Glomerular visceral epithelial cell (primary cell): ENCODE results near the gene FAN1.
A peak's percentile ranks its signal among the peaks of the same experiment; 100 is the strongest.

Source experiments
- DNase-seq: peaks from one replicate; pipeline ENCODE4 v3.0.0-alpha.2; 2016; ENCODE audit errors: extremely low spot score

FAN1 gene

DNA sequence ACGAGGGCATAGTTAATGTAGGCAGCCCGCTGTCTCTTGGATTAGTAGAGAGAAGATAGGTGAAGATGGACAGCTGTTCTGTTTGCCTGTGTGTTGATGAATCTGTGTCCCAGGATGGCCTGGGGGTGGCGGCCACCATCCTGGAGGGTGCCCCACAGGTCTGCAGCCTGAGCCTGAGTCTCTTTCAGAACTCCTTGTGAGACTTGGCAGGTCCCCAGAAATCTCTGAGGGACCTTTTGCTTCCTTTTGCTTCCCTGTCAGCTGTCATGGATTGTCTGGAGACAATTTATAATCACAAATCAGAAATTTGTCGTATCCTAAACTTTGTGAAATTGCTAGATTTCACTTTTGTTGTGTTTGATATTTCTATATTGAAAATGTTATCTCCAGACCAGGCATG is 17.4 kb downstream of the FAN1 start:
- no peak for DNase-seq

DNA sequence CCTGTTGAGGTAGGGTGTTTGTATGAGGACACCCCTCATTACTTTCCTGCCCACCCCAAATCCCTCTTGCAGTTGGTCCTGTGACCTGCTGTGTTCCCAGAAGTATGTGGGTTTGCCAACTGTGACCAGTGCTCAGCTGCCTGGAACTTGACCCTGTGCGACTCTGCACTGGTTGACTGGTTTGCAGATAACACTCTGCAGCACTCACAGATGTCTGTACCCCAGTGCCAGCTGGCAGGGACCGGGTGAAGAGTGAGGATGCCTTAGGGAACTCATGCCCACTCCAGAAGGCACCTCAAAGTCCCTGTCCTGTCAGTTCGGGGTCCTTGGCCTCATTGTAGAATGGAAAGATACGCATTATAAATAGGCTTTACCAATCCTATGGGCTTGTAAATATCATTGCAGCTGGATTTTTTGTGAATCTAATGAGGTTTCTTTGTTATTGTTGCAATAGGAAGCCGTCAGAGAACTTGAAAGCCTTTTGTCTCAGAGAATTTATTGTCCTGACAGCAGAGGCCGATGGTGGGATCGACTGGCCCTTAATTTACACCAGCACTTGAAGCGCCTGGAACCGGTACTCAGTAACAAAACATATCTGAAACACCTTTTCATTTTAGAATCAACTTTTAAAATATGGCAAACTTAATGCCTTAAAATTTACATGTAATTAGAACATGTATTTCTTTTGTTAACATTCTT is 18.2 kb downstream of the FAN1 start:
- DNase-seq: peak; percentile 35

- no peak for DNase-seq
Measured at GRCh38 chr15:30922480-30923311, 19.0 kb downstream of the FAN1 start.

- no peak for DNase-seq
Measured at GRCh38 chr15:30923429-30923828, 19.7 kb downstream of the FAN1 start.

GRCh38 chr15:30924353-30924752 is 20.6 kb downstream of the FAN1 start:
- no peak for DNase-seq

GRCh38 chr15:30925686-30926085 is 22.0 kb downstream of the FAN1 start:
- DNase-seq: no peak

DNA sequence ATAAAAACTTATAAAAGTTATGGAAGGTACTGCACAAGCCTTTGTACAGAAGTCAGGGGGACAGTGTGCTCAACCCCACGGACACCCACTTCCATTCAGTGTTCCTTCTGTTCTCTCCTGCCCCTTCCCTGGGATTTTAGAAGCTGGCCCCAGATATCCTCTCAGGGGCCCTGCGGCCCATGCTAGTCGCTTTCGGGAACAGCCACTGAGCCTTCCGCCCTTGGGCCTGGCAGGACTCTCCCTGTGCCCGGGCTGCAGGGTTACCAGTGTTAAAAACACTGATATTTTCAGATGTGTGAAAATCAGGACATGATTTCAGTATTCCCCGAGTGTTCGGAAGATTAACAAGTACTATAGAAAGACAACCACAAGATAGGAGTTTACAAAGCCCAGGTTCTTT is 22.4 kb downstream of the FAN1 start:
- DNase-seq: no peak

- DNase-seq: no peak
Measured at GRCh38 chr15:30927148-30927761, 23.5 kb downstream of the FAN1 start.

DNA sequence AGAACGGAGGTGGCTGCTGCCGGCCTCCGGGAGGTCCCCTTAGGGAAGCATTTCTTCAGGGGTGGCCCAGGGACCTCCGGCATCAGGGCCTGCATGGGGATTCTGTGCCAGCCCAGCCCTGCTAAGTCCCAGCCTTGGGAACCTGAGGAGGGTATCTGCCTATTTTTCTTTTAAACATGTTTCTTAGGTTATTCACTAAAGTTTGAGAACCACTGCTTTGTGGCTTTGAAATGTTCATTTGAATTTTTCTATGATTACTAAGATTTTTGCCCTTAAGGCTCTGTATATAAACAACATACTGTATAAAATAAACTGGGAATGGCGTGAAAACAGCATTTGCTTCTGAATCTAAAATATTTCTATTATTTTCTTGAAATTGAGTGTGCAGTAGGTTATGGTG is 24.4 kb downstream of the FAN1 start:
- DNase-seq: no peak

DNA sequence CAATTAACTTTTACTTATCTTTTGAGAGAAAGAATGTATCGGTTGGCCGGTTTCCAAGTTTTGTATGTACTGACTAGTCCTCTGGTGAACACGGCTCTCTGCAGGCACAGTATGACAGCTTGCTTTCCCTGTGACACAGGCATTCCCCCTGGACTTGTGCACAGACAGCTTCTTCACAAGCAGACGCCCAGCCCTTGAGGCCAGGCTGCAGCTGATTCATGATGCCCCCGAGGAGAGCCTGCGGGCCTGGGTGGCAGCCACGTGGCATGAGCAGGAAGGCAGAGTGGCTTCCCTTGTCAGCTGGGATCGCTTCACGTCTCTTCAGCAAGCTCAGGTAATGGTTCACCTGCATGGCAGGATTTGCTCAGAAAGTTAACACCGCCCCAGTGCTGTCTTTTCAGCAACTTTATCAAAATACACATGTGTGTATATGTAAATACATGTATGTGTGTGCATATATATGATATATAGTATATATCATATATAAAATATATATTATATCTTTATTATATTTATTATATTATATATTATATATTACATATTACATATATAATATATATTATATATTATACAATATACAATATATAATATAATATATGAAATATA is 25.5 kb downstream of the FAN1 start:
- DNase-seq: no peak

- DNase-seq: no peak
Measured at GRCh38 chr15:30929982-30930381, 26.3 kb downstream of the FAN1 start.

GRCh38 chr15:30930422-30930821 is 26.7 kb downstream of the FAN1 start:
- no peak for DNase-seq

GRCh38 chr15:30933293-30933692 is 29.6 kb downstream of the FAN1 start:
- no peak for DNase-seq

DNA sequence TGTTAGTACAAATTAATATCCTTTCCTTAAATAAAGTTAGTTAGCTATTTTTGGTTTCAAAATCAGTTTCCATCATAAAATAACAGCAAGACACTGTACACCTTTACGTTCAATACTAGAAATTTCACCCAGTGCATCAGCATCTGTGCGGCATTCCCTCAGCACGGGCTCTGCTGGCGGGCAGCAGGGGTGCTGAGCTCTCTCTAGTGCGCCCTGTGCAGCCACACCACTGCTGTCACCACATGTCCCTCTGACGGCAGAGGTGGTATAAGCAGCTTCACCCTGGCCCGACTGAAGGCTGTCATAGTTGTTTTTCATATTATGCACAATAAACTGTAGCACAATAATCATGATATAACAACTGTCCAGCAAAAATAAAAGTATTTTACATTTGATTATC is 35.4 kb downstream of the FAN1 start:
- no peak for DNase-seq

- DNase-seq: no peak
Measured at GRCh38 chr15:30940359-30940758, 36.6 kb downstream of the FAN1 start.

- DNase-seq: no peak
Measured at GRCh38 chr15:30941520-30941919, 37.8 kb downstream of the FAN1 start.

DNA sequence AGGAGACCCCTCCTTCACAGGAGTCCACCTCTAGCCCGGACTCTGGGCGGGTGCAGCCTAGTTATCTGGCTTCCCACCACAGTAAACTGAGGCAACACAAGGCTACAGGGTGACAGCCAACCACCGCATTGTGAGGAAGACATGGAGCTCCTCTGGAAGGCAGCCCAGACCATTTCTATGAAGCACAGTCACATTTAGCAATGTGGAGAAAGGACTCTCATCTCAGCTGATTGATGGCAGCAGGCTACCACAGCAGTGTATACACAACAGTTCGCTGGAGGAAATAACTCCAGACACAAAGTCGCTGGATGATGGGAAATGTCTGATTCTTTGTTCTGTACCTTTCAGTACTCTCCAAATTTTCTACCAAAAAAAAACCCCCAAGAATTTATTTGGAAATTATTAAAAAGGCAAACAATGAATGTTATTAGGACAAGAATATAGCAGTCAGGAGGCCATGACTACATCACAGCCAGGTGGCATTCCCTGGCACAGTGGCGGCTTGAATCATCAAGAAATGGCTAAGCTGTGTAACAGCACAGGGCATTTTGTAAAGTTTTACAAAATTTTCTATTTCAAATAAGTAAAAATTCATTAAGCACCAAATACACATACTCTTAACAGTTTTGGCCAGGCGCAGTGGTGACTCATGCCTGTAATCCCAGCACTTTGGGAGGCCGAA is 40.1 kb downstream of the FAN1 start:
- DNase-seq: no peak

- DNase-seq: no peak
Measured at GRCh38 chr15:30953183-30953582, 49.5 kb downstream of the FAN1 start.

DNA sequence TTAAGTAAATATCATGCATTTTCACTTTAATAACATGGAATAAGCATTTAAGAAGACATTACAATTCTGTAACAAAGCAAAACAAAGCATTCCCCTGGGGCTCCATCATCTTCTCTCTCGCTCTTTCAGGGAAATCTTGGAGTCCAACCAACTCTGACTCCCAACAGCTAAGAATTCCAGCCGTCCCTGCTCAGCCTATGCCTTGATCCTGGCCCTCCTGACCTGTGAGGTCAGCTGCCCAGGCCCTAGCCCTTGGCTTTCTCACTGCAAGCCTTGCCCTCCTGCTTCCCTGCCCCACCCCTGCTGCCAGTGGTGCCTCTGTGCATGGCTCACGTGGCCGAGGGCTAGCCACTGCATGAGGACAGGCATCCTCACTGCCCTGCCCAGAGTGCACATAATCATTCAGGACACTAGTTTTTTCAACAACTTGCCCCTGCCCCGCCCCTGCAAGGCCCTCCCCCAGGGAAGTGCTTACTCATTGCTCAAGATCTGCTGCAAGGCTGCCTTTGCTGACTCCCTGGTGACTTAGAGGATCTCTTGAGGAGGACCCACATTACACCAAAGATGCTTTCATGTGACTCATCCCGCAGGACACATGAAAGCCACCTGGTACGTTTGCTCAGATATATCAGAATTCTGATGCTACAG is 50.1 kb downstream of the FAN1 start:
- peak; percentile 76 for DNase-seq

- no peak for DNase-seq
Measured at GRCh38 chr15:30954674-30955073, 51.0 kb downstream of the FAN1 start.
